ENCODE measurements around the gene PLD4.
A peak's percentile ranks its signal among the peaks of the same experiment; 100 is the strongest.
"Not testable (repeated sequence)": the region's sequence is repeated elsewhere in the genome, so short reads cannot be mapped to it uniquely, and the experiment has no call there.

The PLD4 gene

DNA sequence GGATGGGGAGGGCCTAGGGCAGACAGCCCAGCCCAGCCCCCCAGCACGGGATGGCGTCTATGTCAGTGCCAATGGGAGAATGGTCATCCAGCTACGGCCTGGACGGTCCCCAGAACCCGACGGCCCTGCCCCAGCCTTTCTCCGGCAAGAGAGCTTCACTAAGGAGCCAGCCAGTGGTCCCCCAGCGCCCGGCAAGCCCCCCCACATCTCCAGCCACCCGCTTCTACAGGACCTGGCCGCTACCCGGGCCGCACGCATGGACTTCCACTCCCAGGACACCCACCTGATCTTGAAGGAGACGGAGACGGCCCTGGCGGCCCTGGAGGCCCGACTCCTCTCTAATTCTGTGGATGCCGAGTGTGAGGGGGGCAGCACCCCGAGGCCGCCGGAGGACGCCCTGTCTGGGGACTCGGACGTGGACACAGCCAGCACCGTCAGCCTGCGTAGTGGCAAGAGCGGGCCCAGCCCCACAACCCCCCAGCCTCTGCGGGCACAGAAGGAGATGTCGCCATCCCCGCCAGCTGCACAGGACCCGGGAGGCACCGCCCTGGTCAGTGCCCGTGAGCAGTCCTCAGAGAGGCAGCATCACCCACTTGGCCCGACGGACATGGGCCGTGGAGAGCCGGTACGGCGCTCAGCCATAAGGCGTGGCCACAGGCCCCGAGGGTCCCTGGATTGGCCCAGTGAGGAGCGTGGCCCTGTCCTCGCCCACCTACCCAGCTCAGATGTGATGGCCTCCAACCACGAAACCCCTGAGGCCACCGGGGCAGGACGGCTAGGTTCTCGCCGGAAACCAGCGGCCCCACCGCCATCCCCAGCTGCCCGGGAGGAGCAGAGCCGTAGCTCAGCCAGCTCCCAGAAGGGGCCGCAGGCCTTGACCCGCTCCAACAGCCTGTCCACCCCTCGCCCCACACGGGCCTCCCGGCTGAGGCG is 37.7 kb upstream of the PLD4 start:
- no peak for DNase-seq

DNA sequence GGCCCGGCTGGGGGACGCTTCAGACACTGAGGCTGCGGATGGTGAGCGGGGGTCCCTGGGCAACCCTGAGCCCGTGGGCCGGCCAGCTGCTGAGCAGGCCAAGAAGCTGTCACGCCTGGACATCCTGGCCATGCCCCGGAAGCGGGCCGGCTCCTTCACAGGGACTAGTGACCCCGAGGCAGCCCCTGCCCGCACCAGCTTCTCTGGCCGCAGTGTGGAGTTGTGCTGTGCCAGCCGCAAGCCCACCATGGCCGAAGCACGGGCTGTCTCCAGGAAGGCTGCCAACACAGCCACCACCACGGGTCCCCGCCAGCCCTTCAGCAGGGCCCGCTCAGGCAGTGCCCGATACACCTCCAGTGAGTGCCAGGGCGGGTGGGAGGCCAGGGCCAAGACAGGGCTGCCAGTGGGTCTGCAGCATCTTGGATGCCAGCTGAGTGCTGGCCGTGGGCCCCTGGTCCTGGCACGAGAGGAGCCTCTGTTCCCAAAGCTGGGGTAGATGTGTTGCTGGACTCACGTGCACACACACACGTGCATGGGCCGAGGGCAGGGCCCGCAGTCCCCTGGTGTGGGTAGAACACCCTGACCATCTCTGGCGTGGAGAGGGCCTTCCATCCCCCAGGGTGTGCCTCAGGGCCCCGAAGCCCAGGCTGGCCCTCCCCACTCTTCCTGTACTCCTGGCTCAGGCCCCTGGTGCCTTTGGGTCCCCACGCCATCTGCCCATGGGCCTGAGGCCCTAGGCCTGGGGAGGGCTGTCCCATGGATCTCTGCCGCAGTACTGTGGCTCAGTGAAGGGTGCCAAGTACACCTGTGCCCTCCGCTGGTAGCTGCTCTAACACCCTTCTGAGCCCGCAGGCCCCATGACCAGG is 36.8 kb upstream of the PLD4 start:
- DNase-seq = no peak

DNA sequence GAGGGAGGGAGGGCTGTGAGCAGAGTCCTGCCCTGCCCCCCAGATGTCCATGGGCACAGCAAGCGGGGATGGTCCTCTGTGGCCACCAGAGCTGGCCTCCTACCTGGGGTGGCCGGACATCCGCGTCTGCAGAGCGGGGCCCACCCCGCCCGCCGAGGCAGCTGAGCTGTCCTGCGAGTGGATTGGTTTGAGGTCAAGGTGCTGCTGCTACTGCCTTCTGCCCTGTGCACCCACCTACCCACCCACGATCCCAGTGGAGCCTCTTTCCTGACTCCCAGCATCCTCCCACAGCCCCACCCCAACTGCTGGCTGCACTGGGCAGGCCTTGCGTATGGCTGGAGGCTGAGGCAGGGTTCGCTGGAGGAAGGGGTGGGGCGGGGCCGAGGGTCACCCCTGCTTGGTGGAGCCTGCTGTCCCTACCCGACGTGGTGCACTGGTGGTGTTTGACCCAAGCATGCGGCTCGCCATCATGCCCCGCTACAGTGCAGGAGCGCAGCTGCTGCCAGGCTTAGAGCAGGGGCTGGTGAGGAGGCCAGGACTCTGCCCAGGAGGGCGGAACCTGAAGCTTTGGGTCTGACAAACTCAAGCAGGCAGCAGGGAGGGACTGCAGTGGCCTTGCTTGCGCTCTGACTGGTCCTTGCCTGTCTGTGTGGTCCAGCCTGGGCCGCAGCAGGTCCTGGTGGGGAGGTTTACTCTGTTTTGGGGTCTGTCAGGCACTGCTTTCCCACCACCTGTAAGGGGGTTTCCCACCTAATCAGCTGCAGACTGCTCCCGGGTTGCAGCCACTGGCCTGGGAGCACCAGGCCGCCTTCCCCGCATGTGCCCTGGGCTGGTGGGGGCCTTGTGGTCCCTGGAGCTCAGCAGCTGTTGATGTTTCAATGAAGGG is 35.9 kb upstream of the PLD4 start:
- no peak for DNase-seq

DNA sequence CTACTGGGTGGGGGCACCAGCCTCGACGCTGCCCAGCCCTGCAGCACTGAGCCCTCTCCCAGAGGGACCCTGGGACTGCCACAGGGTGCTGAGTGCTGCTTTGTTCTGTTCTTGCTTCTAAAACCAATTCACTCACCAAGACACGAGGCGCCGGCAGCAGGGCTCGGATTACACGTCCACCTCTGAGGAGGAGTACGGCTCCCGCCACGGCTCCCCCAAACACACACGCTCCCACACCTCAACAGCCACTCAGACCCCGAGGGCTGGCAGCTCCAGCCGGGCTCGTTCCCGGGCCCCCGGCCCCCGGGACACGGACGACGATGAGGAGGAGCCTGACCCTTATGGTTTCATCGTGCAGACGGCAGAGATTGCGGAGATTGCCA is 35.3 kb upstream of the PLD4 start:
- DNase-seq = no peak

DNA sequence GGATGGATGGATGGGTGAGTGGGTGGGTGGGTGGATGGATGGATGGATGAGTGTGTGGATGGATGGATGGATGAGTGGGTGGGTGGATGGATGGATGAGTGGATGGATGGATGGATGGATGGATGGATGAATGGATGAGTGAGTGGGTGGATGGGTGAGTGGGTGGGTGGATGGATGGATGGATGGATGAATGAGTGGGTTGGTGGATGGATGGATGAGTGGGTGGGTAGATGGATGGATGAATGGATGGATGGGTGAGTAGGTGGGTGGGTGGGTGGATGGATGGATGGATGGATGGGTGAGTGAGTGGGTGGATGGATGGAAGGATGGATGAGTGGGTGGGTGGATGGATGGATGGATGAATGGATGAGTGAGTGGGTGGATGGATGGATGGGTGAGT is 34.4 kb upstream of the PLD4 start:
- DNase-seq = not testable (repeated sequence)

DNA sequence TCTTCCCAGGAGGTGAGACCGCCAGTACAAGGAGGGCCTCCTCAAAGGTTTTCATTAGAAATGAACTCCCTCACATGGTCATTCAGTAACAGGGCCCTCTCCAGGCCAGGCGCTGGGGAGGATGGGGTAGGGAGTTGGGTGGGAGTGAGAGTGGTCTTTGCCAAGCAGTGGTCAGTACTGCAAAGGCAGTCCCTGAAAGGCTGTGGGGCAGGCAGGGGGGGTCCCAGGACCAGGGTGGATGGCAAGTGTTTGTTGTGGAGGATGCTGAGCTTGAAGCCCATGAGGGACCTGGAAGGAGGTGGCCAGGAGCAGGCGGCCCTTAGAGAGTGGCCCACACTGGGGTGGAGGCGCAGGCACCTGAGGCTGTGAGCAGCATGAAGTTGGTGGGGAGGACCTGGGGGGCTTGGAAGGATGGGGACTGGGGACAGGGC is 33.5 kb upstream of the PLD4 start:
- no peak for DNase-seq

DNA sequence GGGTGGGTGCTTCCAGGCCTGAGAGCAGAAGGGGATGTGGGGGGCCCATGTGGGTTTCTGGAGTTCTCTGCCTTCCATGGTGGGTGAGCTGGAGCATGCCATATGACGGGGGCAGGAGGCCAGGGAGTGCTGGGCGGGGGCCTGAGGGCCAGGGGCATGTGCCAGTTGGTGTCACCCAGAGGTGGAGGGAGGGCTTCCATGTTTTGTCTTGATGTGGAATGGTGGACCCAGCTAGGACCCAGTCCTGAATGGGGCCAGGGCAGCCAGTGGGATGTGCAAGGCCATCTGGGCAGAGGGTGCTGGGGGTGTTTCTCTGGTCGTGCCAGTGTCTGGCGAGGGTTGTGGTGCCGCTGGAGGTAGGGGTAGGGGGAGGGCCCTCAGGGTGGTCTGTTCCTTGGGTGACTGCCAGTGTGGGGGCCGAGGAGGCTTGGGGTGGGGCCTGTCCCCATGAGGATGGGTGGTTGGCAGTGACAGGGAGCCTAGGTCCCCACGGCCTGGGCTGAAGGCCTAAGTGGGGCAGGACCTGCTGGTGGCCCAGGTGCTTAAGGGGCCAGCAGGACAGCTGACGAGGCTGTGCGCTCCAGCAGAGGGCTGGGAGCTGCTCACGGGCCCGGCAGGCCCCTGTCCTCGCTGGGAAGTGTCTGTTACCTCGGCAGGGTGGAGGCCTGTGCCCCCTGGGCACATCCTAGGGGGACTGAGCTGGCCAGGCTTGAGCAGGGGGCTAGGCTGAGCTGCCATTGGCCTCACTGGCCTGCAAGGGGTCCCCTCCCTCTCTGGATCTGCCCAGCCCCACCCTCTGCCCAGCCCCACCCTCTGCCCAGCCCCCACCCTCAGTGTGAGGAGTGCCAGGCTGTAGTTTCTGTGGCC is 32.8 kb upstream of the PLD4 start:
- DNase-seq = no peak

DNA sequence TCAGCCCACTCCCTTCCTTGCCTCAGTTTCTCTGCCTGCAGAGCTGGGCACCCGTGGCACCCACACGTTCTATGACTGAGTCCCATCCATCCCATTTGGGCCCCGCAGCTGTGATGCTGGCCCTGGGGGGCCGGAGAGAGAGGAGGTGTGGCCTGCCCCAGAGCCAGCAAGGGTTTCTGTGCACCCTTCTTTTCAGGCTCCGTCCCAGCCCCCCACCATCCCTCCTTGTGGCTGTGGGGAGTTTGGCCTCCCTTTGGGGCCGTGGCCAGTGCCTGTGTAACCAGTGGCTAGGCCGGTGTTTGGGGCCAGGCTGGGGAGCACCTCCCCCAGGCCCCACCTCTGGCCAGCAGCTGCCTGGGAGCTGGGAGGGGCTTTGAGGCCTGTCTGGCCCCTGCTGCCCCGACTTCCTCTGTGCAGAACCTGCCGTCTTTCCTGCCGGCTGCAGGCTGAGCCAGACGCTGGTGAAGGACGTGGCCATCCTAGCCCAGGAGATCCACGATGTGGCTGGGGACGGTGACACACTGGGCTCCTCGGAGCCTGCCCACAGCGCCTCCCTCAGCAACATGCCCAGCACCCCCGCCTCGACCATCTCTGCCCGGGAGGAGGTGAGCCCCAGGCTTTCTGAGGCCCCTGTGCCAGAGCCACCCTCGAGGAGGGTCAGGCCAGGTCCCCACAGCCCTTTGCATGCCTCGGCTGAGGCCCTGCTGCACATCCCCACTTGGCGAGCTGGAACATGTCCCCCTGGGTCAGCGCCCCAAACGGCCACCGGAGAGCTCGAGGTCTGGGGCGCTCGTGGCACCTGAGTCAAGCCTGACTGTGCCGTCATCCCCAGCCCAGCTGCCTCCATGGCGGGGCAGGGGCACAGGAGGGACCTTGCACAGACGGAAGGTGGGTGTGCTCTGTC is 31.9 kb upstream of the PLD4 start:
- no peak for DNase-seq

DNA sequence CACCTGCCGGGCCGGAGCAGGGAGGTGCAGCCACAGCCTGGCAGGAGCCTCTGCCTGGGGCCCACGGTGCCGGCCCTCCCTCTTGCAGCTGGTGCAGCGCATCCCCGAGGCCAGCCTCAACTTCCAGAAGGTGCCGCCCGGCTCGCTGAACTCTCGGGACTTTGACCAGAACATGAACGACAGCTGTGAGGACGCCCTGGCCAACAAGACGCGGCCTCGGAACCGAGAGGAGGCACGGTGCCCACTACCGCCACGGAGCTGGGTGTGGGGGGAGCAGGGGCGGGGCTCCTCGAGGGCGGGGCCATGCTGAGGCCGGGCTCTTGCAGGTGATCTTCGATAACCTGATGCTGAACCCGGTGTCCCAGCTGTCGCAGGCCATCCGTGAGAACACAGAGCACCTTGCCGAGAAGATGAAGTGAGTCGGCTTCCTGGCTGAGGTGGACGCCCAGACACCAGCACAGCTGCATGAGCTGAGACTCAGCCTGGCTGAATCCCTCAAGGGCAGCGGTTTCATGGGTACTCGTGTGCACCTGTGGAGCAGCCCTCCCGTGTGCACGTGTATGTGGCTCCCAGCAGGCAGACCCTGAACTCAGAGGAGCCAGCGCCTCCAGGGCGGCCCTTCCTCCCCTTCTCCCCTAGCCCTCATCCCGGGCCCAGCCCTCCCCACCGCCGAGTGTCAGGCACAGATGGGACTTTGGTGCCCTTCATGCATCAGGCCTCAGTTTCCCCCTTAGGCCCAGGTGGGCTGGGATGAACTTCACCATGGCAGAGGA is 31.1 kb upstream of the PLD4 start:
- no peak for DNase-seq

DNA sequence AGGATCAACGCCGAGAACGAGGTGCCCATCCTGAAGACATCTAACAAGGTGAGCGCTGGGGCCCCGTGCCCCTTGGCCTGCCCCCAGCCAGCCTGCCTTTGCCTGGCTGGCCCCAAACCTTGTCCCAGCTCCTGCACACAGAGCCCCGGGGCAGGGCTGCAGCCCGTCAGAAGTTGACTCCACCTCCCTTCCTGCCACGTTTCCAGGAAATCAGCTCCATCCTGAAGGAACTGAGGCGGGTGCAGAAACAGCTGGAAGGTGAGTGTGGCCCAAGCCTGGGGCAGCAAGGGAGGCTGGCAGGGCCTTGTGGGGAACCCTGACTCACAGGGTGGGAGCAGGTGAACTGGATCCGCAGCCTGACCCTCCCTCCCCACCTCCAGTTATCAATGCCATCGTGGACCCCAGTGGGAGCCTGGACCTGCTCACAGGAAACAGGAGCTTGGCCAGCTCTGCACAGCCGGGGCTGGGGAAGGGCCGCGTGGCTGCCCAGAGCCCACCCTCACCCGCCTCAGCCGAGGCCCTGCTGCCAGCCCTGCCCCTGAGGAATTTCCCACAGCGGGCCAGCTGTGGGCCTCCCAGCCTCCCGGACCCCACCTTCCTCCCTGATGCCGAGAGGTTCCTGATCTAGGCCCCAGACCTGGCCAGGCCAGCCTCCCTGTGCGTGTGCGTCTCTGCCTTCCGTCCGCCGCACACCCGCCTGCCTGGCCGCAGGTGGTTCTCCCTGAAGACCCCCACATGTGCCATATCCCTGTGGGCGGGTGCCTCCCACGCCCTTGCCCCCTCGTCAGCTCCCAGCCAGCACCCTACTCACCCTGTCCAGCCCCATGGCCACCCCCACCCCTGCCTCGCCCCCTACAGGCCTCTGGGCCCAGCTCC is 30.1 kb upstream of the PLD4 start:
- no peak for DNase-seq

DNA sequence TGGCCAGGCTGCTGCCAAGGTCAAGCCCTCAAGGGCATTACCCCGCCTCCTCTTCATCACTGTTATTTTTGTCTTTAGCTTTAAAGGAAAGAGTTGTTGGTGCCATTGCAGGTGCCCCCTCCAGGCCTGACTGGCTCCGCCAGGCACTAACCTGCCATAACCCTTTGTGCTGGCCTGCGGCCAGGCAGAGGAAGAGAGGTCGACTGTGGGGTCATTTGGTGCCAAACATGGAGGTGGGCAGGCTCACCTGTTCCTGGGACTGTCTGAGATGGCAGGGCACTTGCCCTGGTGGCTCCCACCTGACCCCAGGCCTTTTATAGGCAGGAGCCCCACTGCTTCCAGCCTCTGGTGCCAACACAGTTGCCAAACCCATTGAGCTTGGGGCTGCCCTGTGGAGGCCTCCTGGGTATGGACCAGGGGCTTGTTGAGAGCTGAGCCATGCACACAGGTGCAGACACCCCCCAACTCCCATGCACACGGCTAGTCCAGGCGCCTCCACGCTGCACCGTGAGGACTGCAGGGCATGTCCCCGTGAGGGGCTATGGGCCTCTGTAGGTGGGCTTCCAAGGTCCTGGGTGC is 29.4 kb upstream of the PLD4 start:
- no peak for DNase-seq

DNA sequence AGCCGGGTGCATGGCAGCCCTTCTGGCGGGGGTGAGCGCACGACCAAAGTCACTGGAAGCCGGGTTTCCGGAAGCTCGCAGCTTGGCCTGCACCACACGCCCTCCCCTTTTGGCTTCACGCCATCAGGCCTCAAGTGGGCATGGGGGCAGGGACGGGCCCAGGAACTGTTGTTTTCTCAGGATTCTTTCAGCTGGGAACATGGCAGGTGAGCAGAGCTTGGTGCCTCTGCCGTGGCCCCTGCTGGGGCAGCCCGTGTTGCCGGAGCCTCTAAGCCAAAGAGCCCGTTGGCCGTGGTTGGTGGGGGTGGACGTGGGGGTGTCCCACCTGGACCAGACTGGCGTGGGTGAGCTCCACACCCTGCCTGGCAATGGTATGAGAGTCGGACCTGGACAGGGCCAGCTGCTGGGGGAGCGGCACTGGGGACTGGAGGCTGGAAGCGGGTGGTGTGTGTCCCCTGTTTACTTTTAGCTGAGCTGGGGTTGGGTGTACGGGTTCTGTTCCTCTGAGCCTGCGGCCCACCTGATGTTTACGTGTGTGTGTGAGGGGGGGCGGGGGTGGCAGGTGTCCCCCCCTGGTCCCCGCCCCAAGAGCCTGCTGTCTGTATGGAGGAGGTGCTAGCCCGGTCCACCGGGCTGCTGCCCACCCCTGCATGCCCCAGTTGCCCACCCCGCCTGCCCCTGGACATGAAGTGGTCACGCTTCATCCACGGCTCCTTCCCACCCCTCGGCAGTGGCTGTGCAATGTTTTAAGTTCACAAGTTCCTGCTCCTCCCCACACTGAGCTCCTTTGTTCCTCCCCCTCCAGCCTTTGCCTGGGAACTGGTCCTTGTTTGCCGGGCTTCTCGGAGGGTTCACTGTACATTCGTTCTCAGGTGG is 28.7 kb upstream of the PLD4 start:
- DNase-seq = peak; percentile 10

DNA sequence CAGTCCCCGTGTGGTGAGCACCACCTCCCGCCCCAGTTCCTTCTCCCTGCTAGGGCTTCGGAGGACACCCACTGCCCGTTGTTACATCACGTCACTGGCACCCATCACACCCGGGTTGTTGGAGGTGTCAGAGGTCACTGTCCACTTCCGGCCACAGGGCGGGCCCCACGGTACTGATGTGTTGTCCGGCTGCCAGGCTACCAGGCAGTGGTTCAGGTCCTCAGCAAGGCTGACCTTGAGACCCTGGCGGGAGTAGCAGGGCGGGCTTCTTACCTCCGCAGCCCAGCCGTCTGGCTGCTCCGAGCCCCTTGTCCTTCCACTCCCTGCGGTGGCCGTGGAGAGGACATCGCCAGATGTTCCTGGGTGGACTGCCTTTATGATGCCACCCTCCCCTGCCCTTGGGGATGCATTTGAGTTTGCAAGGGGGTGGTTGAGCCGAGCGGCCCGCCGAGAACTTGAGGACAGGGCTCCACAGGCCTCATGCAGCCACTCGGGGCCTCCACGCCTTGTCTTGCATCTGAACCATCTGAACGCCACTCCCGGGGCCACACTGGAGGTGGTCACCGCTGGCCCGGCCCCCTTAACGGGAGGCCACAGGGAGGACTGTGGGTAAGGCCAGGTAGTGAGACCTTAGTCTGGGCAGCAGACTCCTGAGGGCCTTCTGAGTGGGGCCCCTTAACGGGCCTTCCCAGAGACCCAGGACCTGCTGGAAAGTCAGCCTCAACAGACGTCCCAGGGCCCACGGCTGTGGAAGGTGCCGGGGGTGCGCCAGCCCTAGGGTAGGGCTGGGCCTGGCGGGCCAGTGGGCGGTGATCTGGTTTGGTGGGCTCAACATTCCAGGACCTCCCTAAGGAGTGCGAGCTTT is 27.1 kb upstream of the PLD4 start:
- no peak for DNase-seq

DNA sequence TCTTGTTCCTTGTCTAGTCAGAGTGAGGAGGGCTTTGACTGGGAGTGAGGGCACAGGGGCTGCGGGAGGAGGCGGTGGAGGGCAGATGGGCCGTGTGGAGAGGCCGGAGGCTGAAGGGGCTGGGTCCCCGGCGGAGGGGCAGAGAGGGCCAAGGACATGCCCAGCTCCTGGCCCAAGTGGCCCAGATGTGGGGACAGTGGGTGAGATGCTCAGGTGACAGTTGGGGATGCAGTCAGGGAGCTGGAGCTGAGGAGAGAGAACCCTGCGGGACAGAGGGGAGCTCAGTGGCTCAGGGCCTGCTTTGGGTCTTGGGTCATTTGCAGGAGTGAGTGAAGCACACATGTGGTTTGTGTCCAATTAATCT is 26.5 kb upstream of the PLD4 start:
- no peak for DNase-seq

DNA sequence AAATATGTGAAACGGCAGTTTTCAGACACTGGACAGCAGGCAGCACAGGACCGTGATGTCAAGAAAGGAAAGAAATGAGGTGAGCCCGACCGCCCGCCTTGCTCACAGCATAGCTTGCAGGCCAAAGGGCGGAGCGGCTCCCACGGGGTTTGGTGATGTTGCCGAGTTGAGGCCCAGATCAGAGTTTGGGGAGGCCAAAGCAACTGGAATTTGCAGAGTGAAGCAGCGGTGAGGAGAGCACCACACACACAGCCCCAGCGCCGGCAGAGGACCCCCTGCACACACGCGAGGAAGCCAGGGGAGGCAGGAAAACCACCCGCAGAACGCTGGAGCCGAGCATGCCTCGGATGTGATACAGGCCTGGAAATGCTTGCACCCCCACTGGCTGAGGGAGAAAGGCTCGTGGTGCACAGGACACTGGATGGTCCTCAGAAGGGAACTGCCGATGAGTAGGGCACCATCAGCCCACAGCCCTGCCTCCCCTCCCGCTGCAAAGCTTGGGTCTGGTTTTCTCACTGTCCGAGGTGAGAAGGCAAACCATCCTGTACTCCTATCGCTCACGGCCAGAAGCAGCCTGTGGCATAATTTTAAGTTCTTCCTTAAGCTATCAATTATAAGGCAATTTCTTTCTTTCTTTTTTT is 25.7 kb upstream of the PLD4 start:
- DNase-seq = no peak

DNA sequence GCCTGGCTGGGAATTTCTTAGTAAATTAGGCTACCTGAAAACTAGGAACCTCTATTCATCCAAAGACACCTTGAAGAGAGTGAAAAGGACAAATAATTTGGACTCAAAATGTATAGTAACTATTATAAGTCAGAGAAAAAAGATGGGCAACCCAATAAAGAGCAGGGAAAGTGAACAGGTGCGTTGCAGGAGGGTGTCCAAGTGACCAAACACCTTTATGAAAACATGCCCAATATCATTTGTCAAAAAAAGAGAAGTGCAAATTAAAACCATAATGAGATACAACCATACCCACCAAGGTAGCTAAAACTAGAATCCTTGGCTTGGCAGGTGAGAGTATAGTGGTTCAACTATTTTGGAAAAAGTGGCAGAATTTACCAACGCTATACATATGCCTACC is 24.9 kb upstream of the PLD4 start:
- no peak for DNase-seq
